ENCODE data around the gene SSH3.

SSH3 gene

DNA sequence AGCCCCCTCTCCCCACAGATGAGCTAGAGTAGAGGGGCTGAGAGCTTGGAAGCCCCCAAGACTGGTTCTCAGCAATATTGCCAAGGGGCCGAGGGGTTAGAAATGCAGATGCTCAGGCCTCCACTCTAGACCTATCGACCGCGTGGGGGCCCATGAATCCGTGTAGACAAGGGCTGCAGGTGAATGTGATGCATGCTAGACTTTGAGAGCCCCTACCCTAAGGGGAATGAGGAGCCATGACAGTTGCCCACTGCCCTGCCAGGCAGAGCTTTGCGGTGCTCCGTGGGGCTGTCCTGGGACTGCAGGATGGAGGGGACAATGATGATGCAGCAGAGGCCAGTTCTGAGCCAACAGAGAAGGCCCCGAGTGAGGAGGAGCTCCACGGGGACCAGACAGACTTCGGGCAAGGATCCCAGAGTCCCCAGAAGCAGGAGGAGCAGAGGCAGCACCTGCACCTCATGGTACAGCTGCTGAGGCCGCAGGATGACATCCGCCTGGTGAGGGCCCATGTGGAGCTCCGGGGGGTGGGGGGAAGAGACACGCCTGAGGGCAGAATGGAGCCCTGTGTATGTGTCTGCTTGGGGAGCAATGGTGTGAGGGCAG is 1.3 kb downstream of the SSH3 start:
- H3K27ac ChIP-seq: no peak overlapping the region
- no peak for DNase-seq
- peaks cover 29% of the 10 kb centered on the region for H3K36me3 ChIP-seq (replicated peaks)
- in situ Hi-C loops (cut with HindIII; ENCODE audit: low pct_ligation_motif_present, low sequenced_read_pairs): no loop called here
- peak overlapping the region; percentile 72 for H3K4me3 ChIP-seq (ENCODE audit: low read depth, low read length)
- TF ChIP-seq, protein P1, sequence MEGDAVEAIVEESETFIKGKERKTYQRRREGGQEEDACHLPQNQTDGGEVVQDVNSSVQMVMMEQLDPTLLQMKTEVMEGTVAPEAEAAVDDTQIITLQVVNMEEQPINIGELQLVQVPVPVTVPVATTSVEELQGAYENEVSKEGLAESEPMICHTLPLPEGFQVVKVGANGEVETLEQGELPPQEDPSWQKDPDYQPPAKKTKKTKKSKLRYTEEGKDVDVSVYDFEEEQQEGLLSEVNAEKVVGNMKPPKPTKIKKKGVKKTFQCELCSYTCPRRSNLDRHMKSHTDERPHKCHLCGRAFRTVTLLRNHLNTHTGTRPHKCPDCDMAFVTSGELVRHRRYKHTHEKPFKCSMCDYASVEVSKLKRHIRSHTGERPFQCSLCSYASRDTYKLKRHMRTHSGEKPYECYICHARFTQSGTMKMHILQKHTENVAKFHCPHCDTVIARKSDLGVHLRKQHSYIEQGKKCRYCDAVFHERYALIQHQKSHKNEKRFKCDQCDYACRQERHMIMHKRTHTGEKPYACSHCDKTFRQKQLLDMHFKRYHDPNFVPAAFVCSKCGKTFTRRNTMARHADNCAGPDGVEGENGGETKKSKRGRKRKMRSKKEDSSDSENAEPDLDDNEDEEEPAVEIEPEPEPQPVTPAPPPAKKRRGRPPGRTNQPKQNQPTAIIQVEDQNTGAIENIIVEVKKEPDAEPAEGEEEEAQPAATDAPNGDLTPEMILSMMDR (IDR thresholded peaks at IDR 0.05; ENCODE audit: low read depth, low read length, missing control alignments): no peak
- H3K27me3 ChIP-seq (replicated peaks): no peaks in the 10 kb centered on the region

DNA sequence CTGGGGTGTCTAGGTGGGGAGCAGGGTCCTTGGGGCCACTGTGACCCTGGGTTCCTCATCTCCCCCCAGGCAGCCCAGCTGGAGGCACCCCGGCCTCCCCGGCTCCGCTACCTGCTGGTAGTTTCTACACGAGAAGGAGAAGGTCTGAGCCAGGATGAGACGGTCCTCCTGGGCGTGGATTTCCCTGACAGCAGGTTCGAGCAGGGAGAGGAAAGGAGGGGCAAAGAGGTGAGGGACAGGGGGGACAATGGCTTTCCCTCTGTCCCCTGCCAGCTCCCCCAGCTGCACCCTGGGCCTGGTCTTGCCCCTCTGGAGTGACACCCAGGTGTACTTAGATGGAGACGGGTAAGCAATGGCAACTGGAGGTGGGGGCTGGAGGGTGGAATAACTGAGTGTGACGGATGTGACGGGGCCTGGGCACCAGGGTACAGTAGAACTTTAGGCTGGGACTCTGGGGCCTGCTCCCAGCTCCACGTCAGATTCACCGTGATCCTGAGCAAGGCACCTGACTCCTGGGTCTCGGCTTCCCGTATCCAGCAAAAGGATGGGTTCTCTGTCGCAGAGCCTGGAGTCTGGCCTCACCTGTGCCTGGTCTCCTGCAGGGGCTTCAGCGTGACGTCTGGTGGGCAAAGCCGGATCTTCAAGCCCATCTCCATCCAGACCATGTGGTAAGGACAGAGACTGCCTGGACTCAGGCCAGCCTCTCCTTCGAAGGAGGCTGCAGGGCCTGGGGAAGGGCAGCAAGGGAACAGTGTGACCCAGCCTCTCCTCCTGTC is 3.6 kb downstream of the SSH3 start:
- Histone ChIP-seq H3K36me3 (replicated peaks) (peaks cover 13% of the 10 kb centered on the region), H3K27me3 (replicated peaks) (no peaks in the 10 kb centered on the region), H3K4me3 (ENCODE audit: low read depth, low read length) (no peak overlapping the region), H3K27ac (no peak overlapping the region)
- TF ChIP-seq, protein P1 (IDR thresholded peaks at IDR 0.05; ENCODE audit: low read depth, low read length, missing control alignments): no peak
- in situ Hi-C loops (cut with HindIII; ENCODE audit: low pct_ligation_motif_present, low sequenced_read_pairs): no loop called here
- no peak for DNase-seq

DNA sequence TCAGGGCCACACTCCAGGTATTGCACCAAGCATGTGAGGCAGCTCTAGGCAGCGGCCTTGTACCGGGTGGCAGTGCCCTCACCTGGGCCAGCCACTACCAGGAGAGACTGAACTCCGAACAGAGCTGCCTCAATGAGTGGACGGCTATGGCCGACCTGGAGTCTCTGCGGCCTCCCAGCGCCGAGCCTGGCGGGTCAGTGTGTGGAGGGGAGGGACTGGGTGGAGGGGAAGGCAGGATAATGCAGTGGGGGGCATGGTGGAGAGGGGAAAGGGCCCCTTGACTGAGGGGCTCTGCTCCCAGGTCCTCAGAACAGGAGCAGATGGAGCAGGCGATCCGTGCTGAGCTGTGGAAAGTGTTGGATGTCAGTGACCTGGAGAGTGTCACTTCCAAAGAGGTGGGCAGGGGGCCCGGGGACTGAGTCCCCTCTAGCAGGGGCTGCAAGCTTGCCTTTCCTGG is 4.2 kb downstream of the SSH3 start:
- in situ Hi-C loops (cut with HindIII; ENCODE audit: low pct_ligation_motif_present, low sequenced_read_pairs): no loop called here
- TF ChIP-seq, protein P1 (IDR thresholded peaks at IDR 0.05; ENCODE audit: low read depth, low read length, missing control alignments): no peak
- Histone ChIP-seq H3K27ac (no peak overlapping the region), H3K36me3 (replicated peaks) (peaks cover 11% of the 10 kb centered on the region), H3K4me3 (ENCODE audit: low read depth, low read length) (no peak overlapping the region), H3K27me3 (replicated peaks) (no peaks in the 10 kb centered on the region)
- no peak for DNase-seq

DNA sequence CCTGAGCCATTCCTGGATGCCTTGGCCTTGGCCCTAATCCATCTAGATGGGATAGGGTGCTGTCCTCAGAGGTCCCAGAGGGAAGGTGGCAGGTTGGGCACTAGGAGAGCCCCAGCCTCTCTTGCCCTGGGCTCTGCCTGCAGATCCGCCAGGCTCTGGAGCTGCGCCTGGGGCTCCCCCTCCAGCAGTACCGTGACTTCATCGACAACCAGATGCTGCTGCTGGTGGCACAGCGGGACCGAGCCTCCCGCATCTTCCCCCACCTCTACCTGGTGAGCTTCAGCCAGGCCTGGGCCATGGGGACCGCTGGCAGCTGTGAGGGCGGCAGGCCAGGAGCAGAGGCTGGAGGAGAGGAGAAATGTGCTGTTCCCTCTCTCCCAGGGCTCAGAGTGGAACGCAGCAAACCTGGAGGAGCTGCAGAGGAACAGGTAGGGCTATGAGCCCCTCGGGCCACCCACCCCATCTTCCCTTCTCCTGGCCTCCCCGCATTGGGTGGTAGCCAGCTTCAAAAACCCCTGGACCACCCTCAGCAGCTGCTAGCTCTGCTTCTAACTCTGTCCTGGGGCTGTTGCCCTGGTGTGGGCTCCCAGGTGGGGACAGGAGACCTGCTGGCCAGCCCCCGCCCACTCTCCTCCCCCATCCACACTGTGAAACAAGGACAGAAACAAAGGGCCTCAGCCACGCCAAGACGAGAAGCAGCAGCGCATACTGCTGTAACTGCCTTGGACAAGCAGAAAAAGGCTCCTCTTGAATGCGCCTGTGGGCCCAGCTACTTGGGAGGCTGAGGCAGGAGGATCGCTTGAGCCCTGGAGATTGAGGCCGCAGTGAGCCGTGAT is 4.9 kb downstream of the SSH3 start:
- TF ChIP-seq, protein P1 (IDR thresholded peaks at IDR 0.05; ENCODE audit: low read depth, low read length, missing control alignments): no peak
- DNase-seq: no peak
- H3K27ac ChIP-seq: no peak overlapping the region
- H3K27me3 ChIP-seq (replicated peaks): no peaks in the 10 kb centered on the region
- H3K36me3 ChIP-seq (replicated peaks): peaks cover 11% of the 10 kb centered on the region
- in situ Hi-C loops (cut with HindIII; ENCODE audit: low pct_ligation_motif_present, low sequenced_read_pairs): no loop called here
- no peak overlapping the region for H3K4me3 ChIP-seq (ENCODE audit: low read depth, low read length)

DNA sequence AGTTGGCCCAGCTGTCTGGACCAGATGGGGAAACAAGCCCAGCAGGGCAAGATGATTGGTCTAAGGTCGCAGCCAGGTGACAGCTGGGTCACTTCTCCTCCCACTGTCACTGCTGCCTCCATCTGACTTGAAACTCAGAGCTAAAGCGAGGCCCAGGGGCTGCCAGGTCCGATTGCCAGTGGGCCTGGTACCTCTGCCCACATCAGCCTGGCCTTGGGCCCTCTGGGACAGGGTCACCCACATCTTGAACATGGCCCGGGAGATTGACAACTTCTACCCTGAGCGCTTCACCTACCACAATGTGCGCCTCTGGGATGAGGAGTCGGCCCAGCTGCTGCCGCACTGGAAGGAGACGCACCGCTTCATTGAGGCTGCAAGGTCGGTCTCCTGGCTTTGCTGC is 5.8 kb downstream of the SSH3 start:
- H3K27me3 ChIP-seq (replicated peaks): no peaks in the 10 kb centered on the region
- no peak overlapping the region for H3K27ac ChIP-seq
- TF ChIP-seq, protein P1 (IDR thresholded peaks at IDR 0.05; ENCODE audit: low read depth, low read length, missing control alignments): no peak
- in situ Hi-C loops (cut with HindIII; ENCODE audit: low pct_ligation_motif_present, low sequenced_read_pairs): no loop called here
- no peak for DNase-seq
- H3K4me3 ChIP-seq (ENCODE audit: low read depth, low read length): no peak overlapping the region
- peaks cover 11% of the 10 kb centered on the region for H3K36me3 ChIP-seq (replicated peaks)
